GM12875 (cell line): ENCODE data around the gene NVL.

Experiments used
- H3K4me3 ChIP-seq: one replicate; pipeline ENCODE4 v1.5.1; 2011; ENCODE audit warnings: low read depth, low read length, control low read depth
- CTCF ChIP-seq: IDR thresholded peaks from 2 replicates; pipeline ENCODE4 v1.5.1; 2011; ENCODE audit warnings: low read depth, mild to moderate bottlenecking, control low read depth, inconsistent platforms, low read length, moderate library complexity, borderline replicate concordance; ENCODE audit not compliant: insufficient read depth

The NVL gene

GRCh38 chr1:224234017-224234416 lies 96.0 kb downstream of the NVL start:
- TF ChIP-seq CTCF = no peak
- no peak overlapping the region for H3K4me3 ChIP-seq

DNA sequence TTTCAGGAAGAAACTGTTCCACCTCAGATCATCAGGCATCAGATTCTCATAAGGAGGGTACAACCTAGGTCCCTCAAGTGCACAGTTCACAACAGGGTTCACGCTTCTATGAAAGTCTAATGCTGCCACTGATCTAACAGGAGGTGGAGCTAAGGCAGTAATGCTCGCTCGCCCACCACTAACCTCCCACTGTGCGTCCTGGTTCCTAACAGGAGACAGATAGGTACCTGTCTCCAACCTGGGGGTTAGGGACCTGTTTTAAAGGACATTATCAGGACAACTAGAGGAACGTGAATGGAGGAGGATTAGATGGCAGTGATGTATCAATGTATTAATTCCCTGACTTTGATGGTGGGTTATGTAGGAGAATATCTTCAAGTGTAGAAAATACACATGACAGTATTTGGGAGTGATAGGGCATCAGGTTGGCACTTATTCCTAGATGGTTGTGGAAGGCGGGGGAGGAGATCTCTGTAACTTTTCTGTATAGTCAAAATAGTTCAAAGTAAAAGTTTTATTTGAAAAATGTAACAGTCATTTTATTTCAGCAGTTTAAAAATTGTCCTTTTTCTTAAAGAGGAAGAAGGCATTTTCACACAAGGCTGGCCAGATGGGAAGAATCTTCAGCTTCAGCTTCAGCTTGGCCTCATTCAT lies 103.0 kb downstream of the NVL start:
- no peak for TF ChIP-seq CTCF

GRCh38 chr1:224223819-224224714 lies 105.9 kb downstream of the NVL start:
- no peak overlapping the region for H3K4me3 ChIP-seq
- no peak for TF ChIP-seq CTCF

More for the DNA sequence above, 103.0 kb downstream of the NVL start:
- no peak overlapping the region for H3K4me3 ChIP-seq

DNA sequence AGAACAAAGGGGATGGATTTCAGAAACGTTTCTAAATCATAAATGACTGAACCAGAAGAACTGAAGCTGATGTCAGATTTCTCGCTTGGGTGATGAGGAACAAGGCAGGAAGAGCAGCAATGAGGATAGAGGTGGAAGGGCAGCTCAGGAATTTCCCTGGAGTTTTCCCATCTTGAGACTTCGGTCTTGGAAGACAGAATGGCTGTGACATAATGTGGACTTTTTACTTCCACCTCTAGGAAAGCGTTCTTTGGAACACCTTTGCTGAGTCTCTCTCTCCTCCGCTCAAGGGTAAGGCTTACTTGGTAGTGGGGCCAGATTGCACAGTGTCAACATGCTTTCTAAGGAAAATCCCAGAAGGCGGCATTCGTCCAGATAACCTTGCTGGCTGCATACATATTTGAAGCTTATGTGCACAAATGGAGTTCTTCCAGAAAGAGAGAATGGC lies 110.3 kb downstream of the NVL start:
- no peak overlapping the region for H3K4me3 ChIP-seq
- no peak for TF ChIP-seq CTCF

GRCh38 chr1:224219011-224219611 lies 110.9 kb downstream of the NVL start:
- no peak overlapping the region for H3K4me3 ChIP-seq
- TF ChIP-seq CTCF = no peak

GRCh38 chr1:224217655-224218623 lies 112.0 kb downstream of the NVL start:
- no peak overlapping the region for H3K4me3 ChIP-seq
- TF ChIP-seq CTCF = no peak
